GM23248 (cell line): Measurements from ENCODE around the gene CNGA2. TPM values are rescaled to one million over a fixed set of nuclear protein-coding genes. Genes with fewer than 3 reads are reported as not detected.

Experiments
- DNase-seq: peaks from one replicate; pipeline ENCODE4 v3.0.0-alpha.2; 2015
- H2AFZ ChIP-seq: fragments of 200-600 bp; sonication (generic); 2 replicates; pipeline ENCODE4 v1.6.1; 2016; ENCODE audit warnings: antibody characterized with exemption
- H3F3A ChIP-seq: fragments of 200-600 bp; sonication (generic); 2 replicates; pipeline ENCODE4 v1.6.1; 2016; ENCODE audit warnings: mild to moderate bottlenecking, antibody characterized with exemption, mixed run types; ENCODE audit not compliant: insufficient read depth
- H3K27ac ChIP-seq: fragments of 200-600 bp; sonication (generic); 2 replicates; pipeline ENCODE4 v1.5.1; 2016; ENCODE audit warnings: mild to moderate bottlenecking
- H3K27me3 ChIP-seq: fragments of 200-600 bp; sonication (generic); replicated peaks from 2 replicates; pipeline ENCODE4 v1.6.1; 2016; ENCODE audit warnings: mild to moderate bottlenecking; ENCODE audit not compliant: insufficient read depth
- H3K36me3 ChIP-seq: fragments of 200-600 bp; sonication (generic); 2 replicates; pipeline ENCODE4 v1.6.1; 2016; ENCODE audit warnings: low read depth, mild to moderate bottlenecking
- H3K4me1 ChIP-seq: fragments of 200-600 bp; sonication (generic); 2 replicates; pipeline ENCODE4 v1.6.1; 2016; ENCODE audit warnings: mild to moderate bottlenecking; ENCODE audit not compliant: insufficient read depth
- H3K4me2 ChIP-seq: fragments of 200-600 bp; sonication (generic); one replicate; pipeline ENCODE4 v1.6.1; 2016; ENCODE audit warnings: mild to moderate bottlenecking; ENCODE audit not compliant: unreplicated experiment
- H3K4me3 ChIP-seq: fragments of 200-600 bp; sonication (generic); 2 replicates; pipeline ENCODE4 v1.5.1; 2016; ENCODE audit warnings: mild to moderate bottlenecking
- H3K79me2 ChIP-seq: fragments of 200-600 bp; sonication (generic); 2 replicates; pipeline ENCODE4 v1.6.1; 2016; ENCODE audit warnings: mild to moderate bottlenecking; ENCODE audit not compliant: insufficient read depth
- H3K9ac ChIP-seq: fragments of 200-600 bp; sonication (generic); 2 replicates; pipeline ENCODE4 v1.6.1; 2016; ENCODE audit warnings: mild to moderate bottlenecking
- H3K9me2 ChIP-seq: fragments of 200-600 bp; sonication (generic); 2 replicates; pipeline ENCODE4 v1.6.1; 2016; ENCODE audit warnings: mixed run types, mild to moderate bottlenecking, moderate library complexity; ENCODE audit not compliant: insufficient read depth
- H3K9me3 ChIP-seq: fragments of 200-600 bp; sonication (generic); one replicate; pipeline ENCODE4 v1.6.1; 2017; ENCODE audit warnings: low read depth
- H4K20me1 ChIP-seq: fragments of 200-600 bp; sonication (generic); 2 replicates; pipeline ENCODE4 v1.6.0; 2016; ENCODE audit not compliant: insufficient read depth
- EZH2 ChIP-seq: fragments of 200-600 bp; sonication (generic); IDR thresholded peaks from 2 replicates; pipeline ENCODE4 v1.6.1; 2018; ENCODE audit warnings: antibody characterized with exemption, mild to moderate bottlenecking; ENCODE audit not compliant: insufficient read depth, poor library complexity, severe bottlenecking
- EZH2phosphoT487 ChIP-seq: fragments of 200-600 bp; sonication (generic); IDR thresholded peaks from 2 replicates; pipeline ENCODE4 v1.6.1; 2018; ENCODE audit warnings: antibody characterized with exemption, moderate library complexity, mild to moderate bottlenecking, low read depth; ENCODE audit not compliant: insufficient read depth
- WGBS, 2 experiments: methylation state at CpG; one replicate each; pipeline ENCODE4 v1.1.6; 2015 to 2017; ENCODE audit warnings: low lambda C conversion rate in 2 of 2, low coverage in 1 of 2; ENCODE audit errors: missing lambda C conversion rate in 2 of 2; 5-methylcytosine and 5-hydroxymethylcytosine counted together
- in situ Hi-C: fragments of 300-500 bp; cut with MboI; formaldehyde crosslinking; loops from 2 replicates; pipeline ENCODE4 v1.15.0; 2020
- polyA plus RNA-seq: library from polyadenylated mRNA; unstranded; fragments of >200 nt; fragmentation: Nextera tagmentation; extraction: Ambion mirVana; gene quantifications from 2 replicates; pipeline ENCODE4 v1.2.1, GENCODE V29; 2016
- total RNA-seq: library from RNA; depleted of rRNA; stranded (reverse); fragments of >200 nt; shearing (Covaris generic); gene quantifications from 2 replicates; pipeline ENCODE4 v1.2.3, GENCODE V29; 2014

Gene CNGA2
- total and polyA plus RNA-seq, 2 experiments from 2014 or later = not detected

- Histone ChIP-seq H3K79me2 (no peaks in the 10 kb centered on the region), H3K9ac (no peak overlapping the region), H3K27me3 (no peaks in the 10 kb centered on the region), H3K4me2 (no peak overlapping the region), H4K20me1 (no peaks in the 10 kb centered on the region), H3K4me3 (no peak overlapping the region), H2AFZ (no peak overlapping the region), H3K4me1 (no peaks in the 10 kb centered on the region), H3F3A (no peaks in the 10 kb centered on the region), H3K27ac (no peak overlapping the region), H3K9me3 (no peaks in the 10 kb centered on the region), H3K36me3 (no peaks in the 10 kb centered on the region), H3K9me2 (no peaks in the 10 kb centered on the region)
- TF ChIP-seq EZH2phosphoT487 (no peak), EZH2 (no peak)
- in situ Hi-C loops = no loop called here
- 56 to 66% methylated on average over 4 to 6 of the region's 7 CpGs for WGBS, 2 experiments
- DNase-seq = no peak
Observed at GRCh38 chrX:151723156-151723760, 11.3 kb upstream of the CNGA2 start.

GRCh38 chrX:151724563-151725337 is 9.8 kb upstream of the CNGA2 start:
- Histone ChIP-seq H3K4me1 (no peaks in the 10 kb centered on the region), H3K4me3 (no peak overlapping the region), H3F3A (no peaks in the 10 kb centered on the region), H3K9me2 (no peaks in the 10 kb centered on the region), H3K36me3 (no peaks in the 10 kb centered on the region), H3K27ac (no peak overlapping the region), H3K79me2 (no peaks in the 10 kb centered on the region), H4K20me1 (no peaks in the 10 kb centered on the region), H3K27me3 (no peaks in the 10 kb centered on the region), H3K4me2 (no peak overlapping the region), H3K9me3 (no peaks in the 10 kb centered on the region), H3K9ac (no peak overlapping the region), H2AFZ (no peak overlapping the region)
- in situ Hi-C loops = no loop called here
- TF ChIP-seq EZH2phosphoT487 (no peak), EZH2 (no peak)
- DNase-seq = no peak
- WGBS, 2 experiments = 45 to 59% methylated on average over 6 to 7 of the region's 7 CpGs

- H3K27ac ChIP-seq = no peak overlapping the region
- no peaks in the 10 kb centered on the region for H3K9me3 ChIP-seq
- H3K4me1 ChIP-seq = no peaks in the 10 kb centered on the region
- no peaks in the 10 kb centered on the region for H3K36me3 ChIP-seq
- H3K9ac ChIP-seq = no peak overlapping the region
- H3K4me3 ChIP-seq = no peak overlapping the region
- H3K9me2 ChIP-seq = no peaks in the 10 kb centered on the region
- WGBS, 2 experiments = 0 to 18% methylated on average over 1 of the region's 1 CpG
- no peak for TF ChIP-seq EZH2phosphoT487
- TF ChIP-seq EZH2 = no peak
- H3K4me2 ChIP-seq = no peak overlapping the region
- H3F3A ChIP-seq = no peaks in the 10 kb centered on the region
- in situ Hi-C loops = no loop called here
- no peak for DNase-seq
- no peaks in the 10 kb centered on the region for H3K27me3 ChIP-seq
- no peak overlapping the region for H2AFZ ChIP-seq
- H4K20me1 ChIP-seq = no peaks in the 10 kb centered on the region
- no peaks in the 10 kb centered on the region for H3K79me2 ChIP-seq
Observed at GRCh38 chrX:151725338-151725614, 9.3 kb upstream of the CNGA2 start.

GRCh38 chrX:151726751-151727150 is 7.8 kb upstream of the CNGA2 start:
- H3K27ac ChIP-seq = no peak overlapping the region
- no peaks in the 10 kb centered on the region for H3K79me2 ChIP-seq
- H3K9ac ChIP-seq = no peak overlapping the region
- no peaks in the 10 kb centered on the region for H3K9me3 ChIP-seq
- in situ Hi-C loops = no loop called here
- H4K20me1 ChIP-seq = no peaks in the 10 kb centered on the region
- no peak overlapping the region for H3K4me3 ChIP-seq
- H3K4me1 ChIP-seq = no peaks in the 10 kb centered on the region
- H3K36me3 ChIP-seq = no peaks in the 10 kb centered on the region
- H3F3A ChIP-seq = no peaks in the 10 kb centered on the region
- DNase-seq = no peak
- no peak overlapping the region for H2AFZ ChIP-seq
- H3K4me2 ChIP-seq = no peak overlapping the region
- WGBS, 2 experiments = 41 to 42% methylated on average over 3 of the region's 5 CpGs
- TF ChIP-seq EZH2 (no peak), EZH2phosphoT487 (no peak)
- no peaks in the 10 kb centered on the region for H3K9me2 ChIP-seq
- no peaks in the 10 kb centered on the region for H3K27me3 ChIP-seq
